Liver (tissue), 9 donors: ENCODE measurements around the gene TANC1. TPM values are rescaled to one million over a fixed set of nuclear protein-coding genes. Genes with fewer than 3 reads are reported as not detected.
A peak's percentile ranks its signal among the peaks of the same experiment; 100 is the strongest.

Source experiments
- DNase-seq: peaks from one replicate; pipeline ENCODE4 v3.0.0-alpha.2; 2017; ENCODE audit warnings: low spot score
- H3K27ac ChIP-seq, 2 donors: one replicate each; pipeline ENCODE4 v1.7.0; 2013; ENCODE audit warnings: inconsistent platforms in 2 of 2, low read length in 2 of 2, control low read depth in 1 of 2, low read depth in 1 of 2, mild to moderate bottlenecking in 1 of 2
- H3K27me3 ChIP-seq, 4 donors: one replicate each; pipeline versions ENCODE4 v1.6.1 to v1.7.0; 2013; ENCODE audit warnings: low read length in 3 of 4, inconsistent platforms in 1 of 4, mild to moderate bottlenecking in 1 of 4, moderate library complexity in 1 of 4; ENCODE audit not compliant: control insufficient read depth in 4 of 4, insufficient read depth in 4 of 4
- H3K36me3 ChIP-seq, 4 donors: one replicate each; pipeline versions ENCODE4 v1.6.1 to v1.7.0; 2013; ENCODE audit warnings: low read length in 3 of 4, mild to moderate bottlenecking in 3 of 4, low read depth in 1 of 4, moderate library complexity in 1 of 4; ENCODE audit not compliant: control insufficient read depth in 4 of 4, insufficient read depth in 3 of 4
- H3K4me1 ChIP-seq, 4 donors: one replicate each; pipeline versions ENCODE4 v1.6.1 to v1.7.0; 2013; ENCODE audit warnings: low read length in 3 of 4, mild to moderate bottlenecking in 3 of 4, moderate library complexity in 1 of 4; ENCODE audit not compliant: control insufficient read depth in 4 of 4, insufficient read depth in 4 of 4
- H3K4me3 ChIP-seq, 3 donors: one replicate each; pipeline versions ENCODE4 v1.6.1 to v1.7.0; 2013; ENCODE audit warnings: low read length in 3 of 3, control low read depth in 1 of 3, low read depth in 1 of 3, mild to moderate bottlenecking in 1 of 3
- H3K9ac ChIP-seq, 2 donors: one replicate each; pipeline ENCODE4 v1.7.0; 2013; ENCODE audit warnings: low read length in 2 of 2, mild to moderate bottlenecking in 2 of 2, moderate library complexity in 2 of 2, control low read depth in 1 of 2, low read depth in 1 of 2
- H3K9me3 ChIP-seq, 4 donors: one replicate each; pipeline versions ENCODE4 v1.6.1 to v1.7.0; 2013; ENCODE audit warnings: low read length in 3 of 4; ENCODE audit not compliant: control insufficient read depth in 4 of 4
- ATF3 ChIP-seq: IDR thresholded peaks from 2 replicates; pipeline ENCODE4 v1.6.1; 2016; ENCODE audit warnings: antibody characterized with exemption
- CTCF ChIP-seq: fragments of 150-350 bp; IDR thresholded peaks from 2 replicates; pipeline ENCODE4 v1.5.1; 2017; ENCODE audit warnings: improper control_type of control experiment, low read depth, low read length; ENCODE audit not compliant: missing input control
- EGR1 ChIP-seq, 2 donors: IDR thresholded peaks; 2 replicates each; pipeline ENCODE4 v1.6.1; 2016 to 2018; ENCODE audit warnings: antibody characterized with exemption in 2 of 2, low read depth in 2 of 2
- FOXA2 ChIP-seq: IDR thresholded peaks from 2 replicates; pipeline ENCODE4 v1.6.1; 2016; ENCODE audit warnings: antibody characterized with exemption
- GABPA ChIP-seq, 2 donors: IDR thresholded peaks in 1 of 2; conservative IDR thresholded peaks in 1 of 2; 2 replicates each; pipeline ENCODE4 v1.6.1; 2016; ENCODE audit warnings: antibody characterized with exemption in 2 of 2, mild to moderate bottlenecking in 1 of 2, moderate library complexity in 1 of 2
- HNF4A ChIP-seq, 2 donors: conservative IDR thresholded peaks; 2 replicates each; pipeline ENCODE4 v1.6.1; 2016; ENCODE audit warnings: antibody characterized with exemption in 2 of 2, mild to moderate bottlenecking in 2 of 2
- HNF4G ChIP-seq: IDR thresholded peaks from 2 replicates; pipeline ENCODE4 v1.6.1; 2016; ENCODE audit warnings: antibody characterized with exemption
- JUND ChIP-seq, 2 donors: IDR thresholded peaks; 2 replicates each; pipeline ENCODE4 v1.6.1; 2016; ENCODE audit warnings: antibody characterized with exemption in 2 of 2
- MAX ChIP-seq: IDR thresholded peaks from 2 replicates; pipeline ENCODE4 v1.6.1; 2016; ENCODE audit warnings: antibody characterized with exemption
- NR2F2 ChIP-seq: IDR thresholded peaks from 2 replicates; pipeline ENCODE4 v1.6.1; 2016; ENCODE audit warnings: antibody characterized with exemption
- RAD21 ChIP-seq, 2 donors: IDR thresholded peaks; 2 replicates each; pipeline ENCODE4 v1.6.1; 2016; ENCODE audit warnings: antibody characterized with exemption in 2 of 2, mild to moderate bottlenecking in 2 of 2
- REST ChIP-seq: IDR thresholded peaks from 2 replicates; pipeline ENCODE4 v1.6.1; 2016; ENCODE audit warnings: antibody characterized with exemption, mild to moderate bottlenecking
- RXRA ChIP-seq, 2 donors: IDR thresholded peaks; 2 replicates each; pipeline ENCODE4 v1.6.1; 2017 to 2018; ENCODE audit warnings: antibody characterized with exemption in 2 of 2, mild to moderate bottlenecking in 1 of 2
- SP1 ChIP-seq: IDR thresholded peaks from 2 replicates; pipeline ENCODE4 v1.6.1; 2018; ENCODE audit warnings: antibody characterized with exemption, mild to moderate bottlenecking
- TAF1 ChIP-seq: conservative IDR thresholded peaks from 2 replicates; pipeline ENCODE4 v1.6.1; 2016; ENCODE audit warnings: antibody characterized with exemption, mild to moderate bottlenecking
- YY1 ChIP-seq: IDR thresholded peaks from 2 replicates; pipeline ENCODE4 v1.6.1; 2016; ENCODE audit warnings: antibody characterized with exemption, mild to moderate bottlenecking
- ZBTB33 ChIP-seq: IDR thresholded peaks from 2 replicates; pipeline ENCODE4 v1.6.1; 2016; ENCODE audit warnings: antibody characterized with exemption
- WGBS: extraction: QIAGEN DNeasy Blood & Tissue Kit; methylation state at CpG from one replicate; pipeline ENCODE4 v1.1.7; 2013; 5-methylcytosine and 5-hydroxymethylcytosine counted together
- polyA plus RNA-seq, 2 donors: library from polyadenylated mRNA; stranded (reverse) in 1 of 2; unstranded in 1 of 2; fragments of 200-250 nt in 1 of 2; fragments of >200 nt in 1 of 2; fragmentation: Nextera tagmentation in 1 of 2; extraction: Ambion mirVana in 1 of 2; gene quantifications; one replicate each; pipeline versions ENCODE4 v1.2.1 to v1.2.3, GENCODE V29; 2013 to 2015
- total RNA-seq, 2 donors: library from RNA; depleted of rRNA; stranded (reverse); fragments of >200 nt; gene quantifications; one replicate each; pipeline ENCODE4 v1.2.3, GENCODE V29; 2014
- donor health status: healthy.
- donor health status: healthy.
- donor health status: healthy.
- donor health status: healthy.
- donor health status: healthy.

The TANC1 gene
- total and polyA plus RNA-seq, 4 donors: 3.7 to 17.7 (median 5.2) TPM

- Histone ChIP-seq H3K36me3 (no peaks in the 10 kb centered on the region), H3K9ac (no peak overlapping the region), H3K4me3 (no peak overlapping the region), H3K4me1 (peaks cover 0 to 2% (median 0%) of the 10 kb centered on the region in 4 donors), H3K27ac (peak overlapping the region in 1 of 2 donors; percentile 23), H3K27me3 (no peaks in the 10 kb centered on the region), H3K9me3 (no peaks in the 10 kb centered on the region)
- DNase-seq: no peak
- WGBS: 75% methylated on average over 2 of the region's 2 CpGs
- TF ChIP-seq SP1 (no peak), RAD21 (IDR thresholded peaks at IDR 0.05) (no peak), RXRA (IDR thresholded peaks at IDR 0.05) (no peak), REST (no peak), ZBTB33 (no peak), HNF4A (conservative IDR thresholded peaks at IDR 0.05) (no peak), CTCF (no peak), FOXA2 (no peak), YY1 (no peak), GABPA (IDR thresholded peaks at IDR 0.05 in 1 of 2, conservative IDR thresholded peaks at IDR 0.05 in 1 of 2) (no peak), TAF1 (no peak), EGR1 (IDR thresholded peaks at IDR 0.05; ENCODE audit: low read depth in 2 of 2) (no peak), ATF3 (no peak), MAX (no peak), NR2F2 (no peak), JUND (IDR thresholded peaks at IDR 0.05) (no peak), HNF4G (no peak)
Measured at GRCh38 chr2:159029936-159030335, 61.5 kb downstream of the TANC1 start.
